GM19455 (cell line): ENCODE results near the gene EXOSC9.

Experiments used
- ATAC-seq: cut with Tn5 transposase; IDR thresholded peaks from one replicate; pipeline ENCODE4 v1.9.1; 2021; ENCODE audit not compliant: unreplicated experiment

The EXOSC9 gene

GRCh38 chr4:121822796-121823504 is 21.8 kb downstream of the EXOSC9 start:
- peak; percentile 41 for ATAC-seq

- peak; percentile 93 for ATAC-seq
Measured at GRCh38 chr4:121823505-121824170, 22.5 kb downstream of the EXOSC9 start, which contains the start of gene CCNA2. Gene CCNA2, minus strand, starts transcription at chr4:121823883. Its CDS starts 255 bp downstream, at chr4:121823628.

- peak; percentile 1 for ATAC-seq
Measured at GRCh38 chr4:121824171-121824527, 23.0 kb downstream of the EXOSC9 start.

GRCh38 chr4:121824950-121825349 is 23.8 kb downstream of the EXOSC9 start:
- no peak for ATAC-seq

GRCh38 chr4:121827853-121828252 is 26.7 kb downstream of the EXOSC9 start:
- ATAC-seq: no peak

- ATAC-seq: no peak
Measured at GRCh38 chr4:121829511-121829910, 28.4 kb downstream of the EXOSC9 start.

- ATAC-seq: no peak
Measured at GRCh38 chr4:121838136-121838535, 37.0 kb downstream of the EXOSC9 start.

- no peak for ATAC-seq
Measured at GRCh38 chr4:121842862-121843261, 41.7 kb downstream of the EXOSC9 start.

GRCh38 chr4:121846662-121847061 is 45.5 kb downstream of the EXOSC9 start:
- ATAC-seq: no peak

- ATAC-seq: no peak
Measured at GRCh38 chr4:121851354-121851753, 50.2 kb downstream of the EXOSC9 start.

- no peak for ATAC-seq
Measured at GRCh38 chr4:121860121-121860520, 59.0 kb downstream of the EXOSC9 start.

- no peak for ATAC-seq
Measured at GRCh38 chr4:121861426-121861825, 60.3 kb downstream of the EXOSC9 start.

GRCh38 chr4:121863799-121864198 is 62.7 kb downstream of the EXOSC9 start:
- no peak for ATAC-seq
